SK-N-SH (cell line): ENCODE measurements around the gene CNTROB. TPM values are rescaled to one million over a fixed set of nuclear protein-coding genes. Genes with fewer than 3 reads are reported as not detected.

ENCODE experiments used
- polyA plus RNA-seq, 3 experiments: library from polyadenylated mRNA; depleted of rRNA; stranded (reverse); fragments of >200 nt; gene quantifications; 2 replicates each; pipeline ENCODE4 v1.2.3, GENCODE V29; 2012
- small RNA-seq, 7 experiments: library from RNA; depleted of rRNA; stranded (forward); fragments of <200 nt; gene quantifications; one replicate each; pipeline ENCODE3, GENCODE V24; 2012

The CNTROB gene
- polyA plus RNA-seq, 1 of the 3 experiments (the other 2 are of a cell fraction), result 26.3 TPM

Small RNA genes lying within 50 kb of the gene (small RNA-seq; reads per million reads assigned to genes)
- 0.58 to 7.9 (median 5.7) reads per million in 7 experiments for gene SCARNA21

Other genes starting within 250 kb of the CNTROB start
- gene TP53, start 244.7 kb upstream of the CNTROB start, polyA plus RNA-seq (2012; rRNA removed), result 47.3 and 62.6 TPM in 2 replicates
- gene WRAP53, start 243.7 kb upstream of the CNTROB start, polyA plus RNA-seq (2012; rRNA removed), result 6.6 and 8.6 TPM in 2 replicates
- gene EFNB3, start 227.0 kb upstream of the CNTROB start, polyA plus RNA-seq (2012; rRNA removed), result 26.1 and 32.4 TPM in 2 replicates
- 0.13 and 0.18 TPM in 2 replicates for gene DNAH2, start 214.5 kb upstream of the CNTROB start, polyA plus RNA-seq (2012; rRNA removed)
- 1.4 and 2.6 TPM in 2 replicates for gene KDM6B, start 98.0 kb upstream of the CNTROB start, polyA plus RNA-seq (2012; rRNA removed)
- 0.83 and 1.2 TPM in 2 replicates for gene TMEM88, start 77.1 kb upstream of the CNTROB start, polyA plus RNA-seq (2012; rRNA removed)
- gene NAA38, start 74.6 kb upstream of the CNTROB start, polyA plus RNA-seq (2012; rRNA removed), result 133 and 202 TPM in 2 replicates
- gene CYB5D1, start 74.2 kb upstream of the CNTROB start, polyA plus RNA-seq (2012; rRNA removed), result 8.8 and 9.8 TPM in 2 replicates
- 55.2 and 56.2 TPM in 2 replicates for gene CHD3, start 43.4 kb upstream of the CNTROB start, polyA plus RNA-seq (2012; rRNA removed)
- gene RNF227, start 15.9 kb upstream of the CNTROB start, polyA plus RNA-seq (2012; rRNA removed), result 7.4 and 9.0 TPM in 2 replicates
- gene KCNAB3, start 2.4 kb upstream of the CNTROB start, polyA plus RNA-seq (2012; rRNA removed), result 4.4 and 5.1 TPM in 2 replicates
- 390 and 555 TPM in 2 replicates for gene TRAPPC1, start 260 bp upstream of the CNTROB start, polyA plus RNA-seq (2012; rRNA removed)
- not detected in 2 replicates for gene GUCY2D, start 70.4 kb downstream of the CNTROB start, polyA plus RNA-seq (2012; rRNA removed)
- gene ALOX15B, start 106.9 kb downstream of the CNTROB start, polyA plus RNA-seq (2012; rRNA removed), result not detected in 2 replicates
- gene ALOX12B, start 155.5 kb downstream of the CNTROB start, polyA plus RNA-seq (2012; rRNA removed), result 0.20 TPM in 1 of 2 replicates, not detected in the other
- 0.13 and 0.46 TPM in 2 replicates for gene ALOXE3, start 186.3 kb downstream of the CNTROB start, polyA plus RNA-seq (2012; rRNA removed)
- 0.71 and 1.2 TPM in 2 replicates for gene HES7, start 191.9 kb downstream of the CNTROB start, polyA plus RNA-seq (2012; rRNA removed)
- gene PER1, start 220.2 kb downstream of the CNTROB start, polyA plus RNA-seq (2012; rRNA removed), result 32.7 and 56.8 TPM in 2 replicates
- 42.0 and 43.4 TPM in 2 replicates for gene VAMP2, start 230.7 kb downstream of the CNTROB start, polyA plus RNA-seq (2012; rRNA removed)
- 18.6 and 19.2 TPM in 2 replicates for gene TMEM107, start 244.2 kb downstream of the CNTROB start, polyA plus RNA-seq (2012; rRNA removed)